Endometrial microvascular endothelial cells (primary cell): ENCODE measurements around the gene ZIC4. TPM values are rescaled to one million over a fixed set of nuclear protein-coding genes. Genes with fewer than 3 reads are reported as not detected.

Experiments used
- in situ Hi-C: cut with HindIII; loops from 2 replicates; pipeline ENCODE4 v1.10.0; 2017; ENCODE audit warnings: low sequenced_read_pairs, low pct_unique_long_range_greater_than_20kb; ENCODE audit errors: inconsistent ontology term
- total RNA-seq: library from RNA; depleted of rRNA; stranded (reverse); fragments of >200 nt; gene quantifications from one replicate; pipeline ENCODE4 v1.2.3, GENCODE V29; 2015; ENCODE audit errors: inconsistent ontology term

ZIC4 gene
- total RNA-seq, 1 donor from 2014 or later = not detected

GRCh38 chr3:147360646-147361453, 45.5 kb downstream of the ZIC4 start:
- in situ Hi-C loops = no loop called here

- in situ Hi-C loops = no loop called here
Observed at GRCh38 chr3:147360051-147360439, 46.3 kb downstream of the ZIC4 start.

GRCh38 chr3:147359177-147360050, 46.9 kb downstream of the ZIC4 start:
- in situ Hi-C loops = no loop called here

GRCh38 chr3:147358144-147358992, 48.0 kb downstream of the ZIC4 start:
- in situ Hi-C loops = no loop called here

- in situ Hi-C loops = no loop called here
Observed at GRCh38 chr3:147356909-147357900, 49.1 kb downstream of the ZIC4 start.

- in situ Hi-C loops = no loop called here
Observed at GRCh38 chr3:147356145-147356908, 50.0 kb downstream of the ZIC4 start.

- in situ Hi-C loops = no loop called here
Observed at GRCh38 chr3:147355753-147356090, 50.6 kb downstream of the ZIC4 start.

GRCh38 chr3:147355084-147355752, 51.1 kb downstream of the ZIC4 start:
- in situ Hi-C loops = no loop called here

GRCh38 chr3:147354623-147355022, 51.7 kb downstream of the ZIC4 start:
- in situ Hi-C loops = no loop called here

- in situ Hi-C loops = no loop called here
Observed at GRCh38 chr3:147351301-147351700, 55.0 kb downstream of the ZIC4 start.

GRCh38 chr3:147348976-147349375, 57.4 kb downstream of the ZIC4 start:
- in situ Hi-C loops = no loop called here

GRCh38 chr3:147343926-147344325, 62.4 kb downstream of the ZIC4 start:
- in situ Hi-C loops = no loop called here

GRCh38 chr3:147341727-147342126, 64.6 kb downstream of the ZIC4 start:
- in situ Hi-C loops = no loop called here

GRCh38 chr3:147336543-147337278, 69.6 kb downstream of the ZIC4 start:
- in situ Hi-C loops = no loop called here
